CD8-positive, alpha-beta memory T cell (primary cell): ENCODE measurements around the gene MACROD2. TPM values are rescaled to one million over a fixed set of nuclear protein-coding genes. Genes with fewer than 3 reads are reported as not detected.

ENCODE experiments used
- CTCF ChIA-PET: fragments of 350-600 bp; sonication (Branson Sonifier 250); formaldehyde crosslinking; loops from one replicate; lab custom pipeline; 2021; ENCODE audit warnings: antibody characterized with exemption; lab: Charles Lee
- POLR2A ChIA-PET: fragments of 350-600 bp; sonication (Branson Sonifier 250); formaldehyde crosslinking; loops from one replicate; lab custom pipeline; 2021; ENCODE audit warnings: antibody characterized with exemption; lab: Charles Lee
- DNase-seq, 5 donors: peaks; one replicate each; pipeline versions ENCODE4 v3.0.0 to v3.0.0-alpha.2; 2020 to 2022; ENCODE audit warnings: mixed read lengths in 1 of 5
- H3K27ac ChIP-seq: one replicate; pipeline ENCODE4 v1.7.0; 2013; ENCODE audit warnings: low read depth, mild to moderate bottlenecking, low read length, moderate library complexity
- H3K27me3 ChIP-seq: 2 replicates; pipeline ENCODE4 v1.7.0; 2013; ENCODE audit warnings: low read length, mild to moderate bottlenecking; ENCODE audit not compliant: insufficient read depth, poor library complexity, severe bottlenecking
- H3K36me3 ChIP-seq: 2 replicates; pipeline ENCODE4 v1.7.0; 2013; ENCODE audit warnings: mild to moderate bottlenecking, low read length, moderate library complexity; ENCODE audit not compliant: insufficient read depth
- H3K4me1 ChIP-seq: 2 replicates; pipeline ENCODE4 v1.7.0; 2013; ENCODE audit warnings: mild to moderate bottlenecking, low read length, moderate library complexity; ENCODE audit not compliant: insufficient read depth
- H3K4me3 ChIP-seq: 2 replicates; pipeline ENCODE4 v1.7.0; 2013; ENCODE audit warnings: mild to moderate bottlenecking, low read length
- H3K9me3 ChIP-seq: 2 replicates; pipeline ENCODE4 v1.7.0; 2013; ENCODE audit warnings: mild to moderate bottlenecking, low read length
- H3K27ac Mint-ChIP-seq, 8 donors: one replicate each; pipeline ENCODE4 v1.8.0; 2020 to 2021; ENCODE audit warnings: mixed read lengths in 8 of 8, mild to moderate bottlenecking in 6 of 8, inconsistent platforms in 3 of 8, moderate library complexity in 3 of 8
- H3K27me3 Mint-ChIP-seq, 2 donors: one replicate each; pipeline ENCODE4 v1.8.0; 2020 to 2021; ENCODE audit warnings: mixed read lengths in 2 of 2, mild to moderate bottlenecking in 1 of 2, moderate library complexity in 1 of 2
- H3K36me3 Mint-ChIP-seq, 3 donors: one replicate each; pipeline ENCODE4 v1.8.0; 2020 to 2021; ENCODE audit warnings: mixed read lengths in 3 of 3, inconsistent platforms in 1 of 3, mild to moderate bottlenecking in 1 of 3
- H3K4me1 Mint-ChIP-seq, 3 donors: one replicate each; pipeline ENCODE4 v1.8.0; 2020 to 2021; ENCODE audit warnings: mixed read lengths in 3 of 3, inconsistent platforms in 1 of 3, mild to moderate bottlenecking in 1 of 3
- H3K4me3 Mint-ChIP-seq, 7 donors: one replicate each; pipeline ENCODE4 v1.8.0; 2020 to 2021; ENCODE audit warnings: mixed read lengths in 7 of 7, mild to moderate bottlenecking in 6 of 7, moderate library complexity in 4 of 7, inconsistent platforms in 2 of 7
- H3K9me3 Mint-ChIP-seq, 5 donors: one replicate each; pipeline ENCODE4 v1.8.0; 2020 to 2022; ENCODE audit warnings: mixed read lengths in 5 of 5, mild to moderate bottlenecking in 3 of 5, moderate library complexity in 2 of 5, inconsistent platforms in 1 of 5
- polyA plus RNA-seq: library from polyadenylated mRNA; unstranded; fragments of 300-500 nt; fragmentation: Illumina TruSeq; gene quantifications from one replicate; pipeline ENCODE4 v1.2.3, GENCODE V29; 2021
- total RNA-seq, 2 experiments: library from RNA; stranded (reverse); gene quantifications; one replicate each; pipeline ENCODE4 v1.2.3, GENCODE V29; 2021

MACROD2 gene
- total and polyA plus RNA-seq, 3 experiments from 2014 or later: not detected

GRCh38 chr20:14568225-14568624, 572.9 kb downstream of the MACROD2 start:
- Histone ChIP-seq H3K4me1 (no peaks in the 10 kb centered on the region), H3K36me3 (no peaks in the 10 kb centered on the region), H3K27me3 (no peaks in the 10 kb centered on the region), H3K27ac (no peak overlapping the region), H3K4me3 (no peak overlapping the region), H3K9me3 (no peaks in the 10 kb centered on the region)
- Mint-ChIP-seq H3K9me3 (peaks cover 2 to 35% (median 13%) of the 10 kb centered on the region in 5 donors), H3K27me3 (no peaks in the 10 kb centered on the region), H3K36me3 (no peaks in the 10 kb centered on the region), H3K27ac (no peak overlapping the region), H3K4me3 (no peak overlapping the region), H3K4me1 (no peaks in the 10 kb centered on the region)
- POLR2A ChIA-PET: no interaction called here
- DNase-seq: no peak
- CTCF ChIA-PET: no interaction called here

- H3K27me3 Mint-ChIP-seq: no peaks in the 10 kb centered on the region
- no peaks in the 10 kb centered on the region for H3K4me1 ChIP-seq
- no peak overlapping the region for H3K4me3 Mint-ChIP-seq
- DNase-seq: no peak
- no peak overlapping the region for H3K27ac ChIP-seq
- H3K36me3 ChIP-seq: no peaks in the 10 kb centered on the region
- H3K36me3 Mint-ChIP-seq: no peaks in the 10 kb centered on the region
- peaks cover 2 to 35% (median 13%) of the 10 kb centered on the region in 5 donors for H3K9me3 Mint-ChIP-seq
- H3K9me3 ChIP-seq: no peaks in the 10 kb centered on the region
- CTCF ChIA-PET: no interaction called here
- POLR2A ChIA-PET: no interaction called here
- no peaks in the 10 kb centered on the region for H3K27me3 ChIP-seq
- H3K27ac Mint-ChIP-seq: no peak overlapping the region
- H3K4me1 Mint-ChIP-seq: no peaks in the 10 kb centered on the region
- no peak overlapping the region for H3K4me3 ChIP-seq
These were observed 573.4 kb downstream of the MACROD2 start for GRCh38 chr20:14568701-14569100.

- Mint-ChIP-seq H3K27me3 (no peaks in the 10 kb centered on the region), H3K9me3 (peaks cover 0 to 35% (median 13%) of the 10 kb centered on the region in 5 donors), H3K27ac (no peak overlapping the region), H3K4me1 (no peaks in the 10 kb centered on the region), H3K4me3 (no peak overlapping the region), H3K36me3 (no peaks in the 10 kb centered on the region)
- ChIA-PET POLR2A (no interaction called here), CTCF (no interaction called here)
- H3K36me3 ChIP-seq: no peaks in the 10 kb centered on the region
- H3K27ac ChIP-seq: no peak overlapping the region
- H3K4me1 ChIP-seq: no peaks in the 10 kb centered on the region
- H3K9me3 ChIP-seq: no peaks in the 10 kb centered on the region
- no peaks in the 10 kb centered on the region for H3K27me3 ChIP-seq
- no peak for DNase-seq
- H3K4me3 ChIP-seq: no peak overlapping the region
These were observed 574.3 kb downstream of the MACROD2 start for GRCh38 chr20:14569641-14570040.

GRCh38 chr20:14570811-14571210, 575.5 kb downstream of the MACROD2 start:
- no peaks in the 10 kb centered on the region for H3K36me3 Mint-ChIP-seq
- Histone ChIP-seq H3K36me3 (no peaks in the 10 kb centered on the region), H3K4me3 (no peak overlapping the region), H3K27ac (no peak overlapping the region), H3K27me3 (no peaks in the 10 kb centered on the region), H3K9me3 (no peaks in the 10 kb centered on the region), H3K4me1 (no peaks in the 10 kb centered on the region)
- no peak overlapping the region for H3K27ac Mint-ChIP-seq
- DNase-seq: no peak
- H3K4me3 Mint-ChIP-seq: no peak overlapping the region
- H3K9me3 Mint-ChIP-seq: peaks cover 0 to 31% (median 10%) of the 10 kb centered on the region in 5 donors
- ChIA-PET POLR2A (no interaction called here), CTCF (no interaction called here)
- no peaks in the 10 kb centered on the region for H3K4me1 Mint-ChIP-seq
- H3K27me3 Mint-ChIP-seq: no peaks in the 10 kb centered on the region

GRCh38 chr20:14573676-14574075, 578.4 kb downstream of the MACROD2 start:
- CTCF ChIA-PET: no interaction called here
- Mint-ChIP-seq H3K36me3 (no peaks in the 10 kb centered on the region), H3K4me1 (no peaks in the 10 kb centered on the region)

GRCh38 chr20:14576196-14576877, 581.0 kb downstream of the MACROD2 start:
- Mint-ChIP-seq H3K9me3 (peaks cover 0 to 15% (median 3%) of the 10 kb centered on the region in 5 donors), H3K27me3 (no peaks in the 10 kb centered on the region), H3K27ac (no peak overlapping the region), H3K4me1 (no peaks in the 10 kb centered on the region), H3K36me3 (no peaks in the 10 kb centered on the region), H3K4me3 (no peak overlapping the region)
- CTCF ChIA-PET: no interaction called here
- Histone ChIP-seq H3K27ac (no peak overlapping the region), H3K27me3 (no peaks in the 10 kb centered on the region), H3K4me1 (no peaks in the 10 kb centered on the region), H3K9me3 (no peaks in the 10 kb centered on the region), H3K4me3 (no peak overlapping the region), H3K36me3 (no peaks in the 10 kb centered on the region)
- DNase-seq: no peak
- POLR2A ChIA-PET: no interaction called here

More at GRCh38 chr20:14573676-14574075, 578.4 kb downstream of the MACROD2 start:
- Mint-ChIP-seq H3K9me3 (peaks cover 0 to 29% (median 7%) of the 10 kb centered on the region in 5 donors), H3K4me3 (no peak overlapping the region), H3K27me3 (no peaks in the 10 kb centered on the region), H3K27ac (no peak overlapping the region)
- H3K36me3 ChIP-seq: no peaks in the 10 kb centered on the region
- H3K4me3 ChIP-seq: no peak overlapping the region
- no peak for DNase-seq
- H3K27me3 ChIP-seq: no peaks in the 10 kb centered on the region
- POLR2A ChIA-PET: no interaction called here
- H3K9me3 ChIP-seq: no peaks in the 10 kb centered on the region
- no peak overlapping the region for H3K27ac ChIP-seq
- H3K4me1 ChIP-seq: no peaks in the 10 kb centered on the region

GRCh38 chr20:14580418-14581074, 585.2 kb downstream of the MACROD2 start:
- no peak overlapping the region for H3K4me3 ChIP-seq
- ChIA-PET CTCF (interaction anchor here (1.7 kb wide), 1 partner anchor 10 kb away, joined by 3 read pairs; no protein-coding TSS in a partner anchor), POLR2A (no interaction called here)
- H3K27me3 Mint-ChIP-seq: no peaks in the 10 kb centered on the region
- no peaks in the 10 kb centered on the region for H3K4me1 ChIP-seq
- no peaks in the 10 kb centered on the region for H3K9me3 ChIP-seq
- H3K4me3 Mint-ChIP-seq: no peak overlapping the region
- DNase-seq: no peak
- H3K36me3 Mint-ChIP-seq: no peaks in the 10 kb centered on the region
- H3K36me3 ChIP-seq: no peaks in the 10 kb centered on the region
- peaks cover 0 to 22% (median 2%) of the 10 kb centered on the region in 5 donors for H3K9me3 Mint-ChIP-seq
- H3K27me3 ChIP-seq: no peaks in the 10 kb centered on the region
- no peak overlapping the region for H3K27ac Mint-ChIP-seq
- H3K4me1 Mint-ChIP-seq: no peaks in the 10 kb centered on the region
- no peak overlapping the region for H3K27ac ChIP-seq

GRCh38 chr20:14581731-14582130, 586.4 kb downstream of the MACROD2 start:
- H3K27ac ChIP-seq: no peak overlapping the region
- Mint-ChIP-seq H3K36me3 (no peaks in the 10 kb centered on the region), H3K27ac (no peak overlapping the region), H3K27me3 (no peaks in the 10 kb centered on the region), H3K4me3 (no peak overlapping the region), H3K9me3 (peaks cover 0 to 28% (median 2%) of the 10 kb centered on the region in 5 donors), H3K4me1 (no peaks in the 10 kb centered on the region)
- H3K4me1 ChIP-seq: no peaks in the 10 kb centered on the region
- POLR2A ChIA-PET: no interaction called here
- CTCF ChIA-PET: interaction anchor here (1.7 kb wide), 1 partner anchor 9 kb away, joined by 3 read pairs; no protein-coding TSS in a partner anchor
- no peak for DNase-seq
- no peaks in the 10 kb centered on the region for H3K27me3 ChIP-seq
- no peaks in the 10 kb centered on the region for H3K9me3 ChIP-seq
- no peaks in the 10 kb centered on the region for H3K36me3 ChIP-seq
- H3K4me3 ChIP-seq: no peak overlapping the region
